CD4-positive, CD25-positive, alpha-beta regulatory T cell (primary cell): ENCODE measurements around the gene SV2C. TPM values are rescaled to one million over a fixed set of nuclear protein-coding genes. Genes with fewer than 3 reads are reported as not detected.

Experiments used
- ATAC-seq, 2 donors: fragments of 150-1000 bp; cut with Tn5 transposase; one replicate each; pipeline ENCODE4 v1.10.0; 2021; ENCODE audit warnings: low read depth in 2 of 2, moderate number of reproducible peaks in 2 of 2, moderate library complexity in 1 of 2
- DNase-seq, 3 donors: peaks; one replicate each; pipeline versions ENCODE4 v3.0.0 to v3.0.0-alpha.2; 2012 to 2022; ENCODE audit warnings: mixed read lengths in 1 of 3
- H3K27ac ChIP-seq: one replicate; pipeline ENCODE4 v1.7.0; 2013; ENCODE audit warnings: mild to moderate bottlenecking, low read length; ENCODE audit not compliant: insufficient read depth, poor library complexity, severe bottlenecking
- H3K27me3 ChIP-seq: one replicate; pipeline ENCODE4 v1.7.0; 2013; ENCODE audit warnings: low read length; ENCODE audit not compliant: control insufficient read depth, insufficient read depth
- H3K36me3 ChIP-seq: one replicate; pipeline ENCODE4 v1.7.0; 2013; ENCODE audit warnings: mild to moderate bottlenecking, low read length, moderate library complexity; ENCODE audit not compliant: control insufficient read depth, insufficient read depth
- H3K4me1 ChIP-seq: 2 replicates; pipeline ENCODE4 v1.7.0; 2013; ENCODE audit warnings: mild to moderate bottlenecking, low read length; ENCODE audit not compliant: insufficient read depth, control insufficient read depth, poor library complexity, severe bottlenecking
- H3K4me3 ChIP-seq: one replicate; pipeline ENCODE4 v1.7.0; 2013; ENCODE audit warnings: low read depth, mild to moderate bottlenecking, low read length, moderate library complexity
- H3K9me3 ChIP-seq, 2 experiments: 1 replicate in 1 of 2; 2 replicates in 1 of 2; pipeline ENCODE4 v1.7.0; 2013; ENCODE audit warnings: low read length in 2 of 2, mild to moderate bottlenecking in 1 of 2, moderate library complexity in 1 of 2; ENCODE audit not compliant: control insufficient read depth in 2 of 2
- H3K27ac Mint-ChIP-seq, 3 donors: one replicate each; pipeline ENCODE4 v1.8.0; 2020 to 2022; ENCODE audit warnings: mild to moderate bottlenecking in 3 of 3, mixed read lengths in 3 of 3, moderate library complexity in 2 of 3
- H3K27me3 Mint-ChIP-seq: one replicate; pipeline ENCODE4 v1.8.0; 2022; ENCODE audit warnings: mild to moderate bottlenecking, mixed read lengths
- H3K36me3 Mint-ChIP-seq: one replicate; pipeline ENCODE4 v1.8.0; 2020; ENCODE audit warnings: mixed read lengths
- H3K4me1 Mint-ChIP-seq, 4 donors: one replicate each; pipeline ENCODE4 v1.8.0; 2020 to 2022; ENCODE audit warnings: mixed read lengths in 4 of 4, mild to moderate bottlenecking in 1 of 4
- H3K4me3 Mint-ChIP-seq, 4 donors: one replicate each; pipeline ENCODE4 v1.8.0; 2020 to 2022; ENCODE audit warnings: mild to moderate bottlenecking in 4 of 4, mixed read lengths in 4 of 4, moderate library complexity in 3 of 4
- H3K9me3 Mint-ChIP-seq, 7 donors: one replicate each; pipeline ENCODE4 v1.8.0; 2020 to 2022; ENCODE audit warnings: mixed read lengths in 7 of 7, mild to moderate bottlenecking in 3 of 7, moderate library complexity in 2 of 7
- polyA plus RNA-seq, 4 donors: library from polyadenylated mRNA; unstranded; fragments of 300-500 nt; fragmentation: Illumina TruSeq; gene quantifications; one replicate each; pipeline ENCODE4 v1.2.3, GENCODE V29; 2021
- total RNA-seq: library from RNA; stranded (reverse); gene quantifications from one replicate; pipeline ENCODE4 v1.2.3, GENCODE V29; 2022

The SV2C gene
- total and polyA plus RNA-seq, 5 donors from 2014 or later, result 0.05 to 0.12 TPM; not detected in 3

- Mint-ChIP-seq H3K27ac (peak overlapping the region in 1 of 3 donors; percentile 16), H3K36me3 (no peaks in the 10 kb centered on the region), H3K9me3 (peaks cover 0 to 1% (median 0%) of the 10 kb centered on the region in 7 donors), H3K27me3 (no peaks in the 10 kb centered on the region), H3K4me3 (no peak overlapping the region), H3K4me1 (peaks cover 19 to 79% (median 52%) of the 10 kb centered on the region in 4 donors)
- Histone ChIP-seq H3K36me3 (no peaks in the 10 kb centered on the region), H3K27ac (no peak overlapping the region), H3K4me1 (peaks cover 52% of the 10 kb centered on the region), H3K9me3 (no peaks in the 10 kb centered on the region), H3K4me3 (no peak overlapping the region), H3K27me3 (no peaks in the 10 kb centered on the region)
- no peak for DNase-seq
- ATAC-seq, result no peak
Observed at GRCh38 chr5:76385540-76385939, 302.4 kb downstream of the SV2C start.

- Histone ChIP-seq H3K36me3 (no peaks in the 10 kb centered on the region), H3K4me1 (peaks cover 55% of the 10 kb centered on the region), H3K27me3 (no peaks in the 10 kb centered on the region), H3K27ac (no peak overlapping the region), H3K9me3 (no peaks in the 10 kb centered on the region), H3K4me3 (no peak overlapping the region)
- Mint-ChIP-seq H3K4me1 (peaks cover 26 to 82% (median 55%) of the 10 kb centered on the region in 4 donors), H3K9me3 (peaks cover 0 to 1% (median 0%) of the 10 kb centered on the region in 7 donors), H3K27me3 (no peaks in the 10 kb centered on the region), H3K36me3 (no peaks in the 10 kb centered on the region), H3K4me3 (peak overlapping the region in 1 of 4 donors; percentile 7), H3K27ac (peak overlapping the region in 2 of 3 donors; percentile 75 to 78)
- ATAC-seq (no peak), DNase-seq (no peak)
Observed at GRCh38 chr5:76386360-76386759, 303.2 kb downstream of the SV2C start.

DNA sequence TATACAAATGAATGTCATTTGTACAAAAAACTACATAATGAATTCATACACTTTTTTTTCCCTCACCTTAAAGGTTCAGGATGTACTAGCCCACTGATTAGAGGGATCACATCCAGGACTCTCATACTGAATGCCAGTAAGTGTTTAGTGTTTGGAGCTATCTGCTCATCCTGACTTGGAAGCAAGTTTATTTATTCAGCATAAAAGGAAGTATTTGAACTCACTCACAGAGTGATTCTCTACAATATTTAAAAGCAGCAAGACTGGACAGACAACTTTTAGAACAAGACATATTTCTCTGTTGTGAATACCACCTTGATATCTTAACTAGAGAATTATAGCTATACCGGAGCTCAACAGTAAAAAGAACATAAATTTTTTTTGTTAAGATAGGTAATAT, 305.1 kb downstream of the SV2C start:
- peaks cover 58% of the 10 kb centered on the region for H3K4me1 ChIP-seq
- Mint-ChIP-seq H3K4me3 (no peak overlapping the region), H3K36me3 (no peaks in the 10 kb centered on the region), H3K27ac (no peak overlapping the region), H3K4me1 (peaks cover 36 to 85% (median 58%) of the 10 kb centered on the region in 4 donors), H3K27me3 (no peaks in the 10 kb centered on the region), H3K9me3 (peaks cover 0 to 1% (median 0%) of the 10 kb centered on the region in 7 donors)
- H3K36me3 ChIP-seq, result no peaks in the 10 kb centered on the region
- ATAC-seq (no peak), DNase-seq (no peak)
- no peak overlapping the region for H3K27ac ChIP-seq
- no peak overlapping the region for H3K4me3 ChIP-seq
- no peaks in the 10 kb centered on the region for H3K9me3 ChIP-seq
- no peaks in the 10 kb centered on the region for H3K27me3 ChIP-seq

- Histone ChIP-seq H3K4me1 (peaks cover 58% of the 10 kb centered on the region), H3K27me3 (no peaks in the 10 kb centered on the region), H3K9me3 (no peaks in the 10 kb centered on the region), H3K4me3 (no peak overlapping the region), H3K27ac (no peak overlapping the region), H3K36me3 (no peaks in the 10 kb centered on the region)
- Mint-ChIP-seq H3K4me3 (peak overlapping the region in 1 of 4 donors; percentile 4), H3K27me3 (no peaks in the 10 kb centered on the region), H3K9me3 (peaks cover 0 to 1% (median 0%) of the 10 kb centered on the region in 7 donors), H3K4me1 (peaks cover 36 to 86% (median 58%) of the 10 kb centered on the region in 4 donors), H3K27ac (peak overlapping the region; percentile 55 to 88 (median 73)), H3K36me3 (no peaks in the 10 kb centered on the region)
- DNase-seq, result no peak
- no peak for ATAC-seq
Observed at GRCh38 chr5:76388791-76389512, 305.8 kb downstream of the SV2C start.

GRCh38 chr5:76389513-76390154, 306.5 kb downstream of the SV2C start:
- DNase-seq, result no peak
- Histone ChIP-seq H3K4me1 (peaks cover 57% of the 10 kb centered on the region), H3K4me3 (no peak overlapping the region), H3K9me3 (no peaks in the 10 kb centered on the region), H3K27ac (no peak overlapping the region), H3K36me3 (no peaks in the 10 kb centered on the region), H3K27me3 (no peaks in the 10 kb centered on the region)
- peak overlapping the region in 1 of 4 donors; percentile 64 for H3K4me3 Mint-ChIP-seq
- ATAC-seq, result no peak
- H3K4me1 Mint-ChIP-seq, result peaks cover 40 to 86% (median 63%) of the 10 kb centered on the region in 4 donors
- H3K27me3 Mint-ChIP-seq, result no peaks in the 10 kb centered on the region
- H3K9me3 Mint-ChIP-seq, result peaks cover 0 to 1% (median 0%) of the 10 kb centered on the region in 7 donors
- peak overlapping the region; percentile 81 to 93 (median 88) for H3K27ac Mint-ChIP-seq
- H3K36me3 Mint-ChIP-seq, result no peaks in the 10 kb centered on the region

- Mint-ChIP-seq H3K9me3 (peaks cover 0 to 1% (median 0%) of the 10 kb centered on the region in 7 donors), H3K4me3 (peak overlapping the region; percentile 65 to 90 (median 72)), H3K27me3 (no peaks in the 10 kb centered on the region), H3K4me1 (peaks cover 43 to 86% (median 56%) of the 10 kb centered on the region in 4 donors), H3K27ac (peak overlapping the region; percentile 81 to 98 (median 93)), H3K36me3 (no peaks in the 10 kb centered on the region)
- H3K36me3 ChIP-seq, result no peaks in the 10 kb centered on the region
- peak overlapping the region; percentile 48 for H3K27ac ChIP-seq
- peaks cover 56% of the 10 kb centered on the region for H3K4me1 ChIP-seq
- ATAC-seq, result peak; percentile 48 to 66
- no peaks in the 10 kb centered on the region for H3K27me3 ChIP-seq
- H3K4me3 ChIP-seq, result peak overlapping the region; percentile 73
- H3K9me3 ChIP-seq, result no peaks in the 10 kb centered on the region
- DNase-seq, result peak in 2 of 3 donors; percentile 44 to 68
Observed at GRCh38 chr5:76391014-76391413, 307.8 kb downstream of the SV2C start.

GRCh38 chr5:76393035-76393680, 310.0 kb downstream of the SV2C start:
- Histone ChIP-seq H3K27ac (peak overlapping the region; percentile 64), H3K4me3 (peak overlapping the region; percentile 38), H3K27me3 (no peaks in the 10 kb centered on the region), H3K9me3 (no peaks in the 10 kb centered on the region), H3K4me1 (peaks cover 56% of the 10 kb centered on the region), H3K36me3 (no peaks in the 10 kb centered on the region)
- Mint-ChIP-seq H3K4me1 (peaks cover 41 to 73% (median 49%) of the 10 kb centered on the region in 4 donors), H3K27me3 (no peaks in the 10 kb centered on the region), H3K36me3 (no peaks in the 10 kb centered on the region), H3K9me3 (peaks cover 0 to 1% (median 0%) of the 10 kb centered on the region in 7 donors), H3K27ac (peak overlapping the region; percentile 92 to 98 (median 93)), H3K4me3 (peak overlapping the region; percentile 64 to 80 (median 66))
- peak in 2 of 3 donors; percentile 50 to 72 for DNase-seq
- ATAC-seq, result peak; percentile 82 to 84
